GM18861 (cell line): ENCODE results near the gene OR2Y1.
"Not testable (repeated sequence)": the region's sequence is repeated elsewhere in the genome, so short reads cannot be mapped to it uniquely, and the experiment has no call there.

Experiments
- ATAC-seq: cut with Tn5 transposase; IDR thresholded peaks from one replicate; pipeline ENCODE4 v1.9.1; 2021; ENCODE audit not compliant: unreplicated experiment

Gene OR2Y1

DNA sequence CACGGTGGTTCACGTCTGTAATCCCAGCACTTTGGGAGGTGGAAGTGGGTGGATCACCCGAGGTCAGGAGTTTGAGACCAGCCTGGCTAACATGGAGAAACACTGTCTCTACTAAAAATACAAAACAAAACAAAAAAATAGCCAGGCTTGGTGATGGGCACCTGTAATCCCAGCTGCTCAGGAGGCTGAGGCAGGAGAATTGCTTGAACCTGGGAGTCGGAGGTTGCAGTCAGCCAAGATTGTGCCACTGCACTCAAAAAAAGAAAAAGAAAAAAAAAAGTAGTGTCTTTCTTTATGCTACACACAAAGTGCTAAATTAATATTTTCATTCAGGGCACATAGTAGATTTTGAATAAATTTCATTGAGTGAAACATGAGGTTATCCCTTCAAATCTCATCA is 1.1 kb upstream of the OR2Y1 start:
- ATAC-seq = not testable (repeated sequence)

DNA sequence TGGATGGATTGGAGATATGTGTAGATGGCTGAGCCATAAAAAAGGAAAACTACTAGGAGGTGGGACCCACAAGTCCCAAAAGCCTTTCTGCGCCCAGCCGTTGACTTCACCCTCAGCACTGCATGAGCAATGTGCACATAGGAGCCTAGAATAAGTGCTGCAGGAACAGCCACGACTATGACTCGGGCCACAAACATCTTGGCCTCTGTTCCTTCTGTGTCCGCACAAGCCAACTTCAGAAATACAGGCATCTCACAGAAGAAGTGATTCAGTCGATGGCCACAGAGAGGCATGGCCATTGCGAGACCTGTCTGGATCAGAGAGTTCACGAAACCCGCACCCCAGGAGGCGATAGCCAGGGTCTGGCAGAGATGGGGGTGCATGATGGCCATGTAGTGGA is 587 bp downstream of the OR2Y1 start:
- ATAC-seq = no peak

DNA sequence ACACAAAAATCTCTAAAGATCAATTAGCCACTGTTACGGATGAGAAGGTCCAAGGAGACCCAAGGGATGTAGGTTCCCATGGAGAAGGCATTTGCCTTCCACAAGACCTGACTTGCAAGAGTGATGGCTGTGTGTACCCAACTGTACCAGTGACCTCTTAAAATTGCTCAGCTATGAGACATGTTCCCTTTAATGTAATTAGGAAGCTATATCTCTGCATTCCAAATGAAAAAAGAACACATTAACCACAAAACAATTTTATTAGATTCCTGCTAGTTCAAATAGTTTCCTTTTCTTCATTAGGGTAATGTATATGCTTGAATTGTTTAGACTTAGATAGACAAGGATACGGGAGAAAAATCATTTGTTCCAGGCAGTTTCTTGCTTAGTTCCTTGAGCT is 3.3 kb downstream of the OR2Y1 start:
- ATAC-seq = no peak

DNA sequence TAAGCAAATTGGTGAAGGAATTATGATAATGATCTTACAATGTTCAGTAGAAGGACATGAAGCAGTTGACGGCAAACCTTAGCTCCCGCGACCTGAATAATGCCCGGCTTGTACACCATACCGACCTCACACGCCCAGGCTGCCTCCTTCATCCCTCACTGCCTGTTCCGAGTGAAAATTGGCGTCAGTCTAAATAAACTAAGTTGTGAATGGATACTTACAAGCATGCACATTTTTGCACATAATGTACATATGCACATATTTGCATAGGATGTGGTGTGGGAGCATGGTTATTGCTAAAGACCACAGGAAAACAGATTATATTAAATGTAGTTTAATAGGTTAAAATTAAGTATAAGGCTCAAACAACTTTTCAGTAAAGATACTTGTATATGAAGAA is 14.9 kb downstream of the OR2Y1 start:
- no peak for ATAC-seq

DNA sequence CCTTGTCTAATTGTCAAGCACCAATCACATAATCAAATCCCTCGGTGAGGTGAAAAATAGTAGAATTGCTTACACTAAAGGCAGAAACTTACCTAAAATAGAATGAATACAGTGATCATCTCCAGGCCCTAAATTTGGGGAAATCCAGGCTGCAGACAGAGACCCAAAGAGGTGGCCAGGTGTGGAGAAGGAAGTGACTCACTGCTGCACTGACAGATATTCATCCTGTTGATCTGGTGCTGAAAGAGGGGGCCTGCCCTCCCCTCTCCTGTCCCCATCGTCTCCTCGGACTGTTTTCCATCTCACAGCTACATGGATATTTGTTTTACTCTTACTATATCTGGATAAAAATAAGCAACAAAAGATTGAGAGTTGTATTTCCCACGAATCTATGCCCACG is 15.9 kb downstream of the OR2Y1 start:
- ATAC-seq = no peak

DNA sequence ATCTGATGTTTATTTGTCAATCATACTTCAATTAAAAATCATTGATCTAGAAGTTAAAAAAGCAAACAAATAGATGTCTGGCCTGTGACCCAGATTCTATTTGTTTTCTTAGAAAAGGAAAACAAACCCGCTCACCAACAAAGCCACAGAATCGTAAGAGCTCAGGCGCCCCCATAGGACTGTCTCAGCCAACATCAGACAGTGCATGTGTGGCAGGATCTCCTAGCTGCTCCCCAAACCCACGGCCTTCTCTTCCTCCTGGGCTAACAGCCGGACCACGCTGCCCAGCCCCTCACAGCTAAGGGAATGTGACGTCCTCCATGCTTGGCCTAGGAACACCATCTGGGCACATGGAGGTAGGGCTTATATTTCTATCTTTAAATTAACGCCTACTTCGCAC is 19.4 kb downstream of the OR2Y1 start:
- ATAC-seq = no peak

DNA sequence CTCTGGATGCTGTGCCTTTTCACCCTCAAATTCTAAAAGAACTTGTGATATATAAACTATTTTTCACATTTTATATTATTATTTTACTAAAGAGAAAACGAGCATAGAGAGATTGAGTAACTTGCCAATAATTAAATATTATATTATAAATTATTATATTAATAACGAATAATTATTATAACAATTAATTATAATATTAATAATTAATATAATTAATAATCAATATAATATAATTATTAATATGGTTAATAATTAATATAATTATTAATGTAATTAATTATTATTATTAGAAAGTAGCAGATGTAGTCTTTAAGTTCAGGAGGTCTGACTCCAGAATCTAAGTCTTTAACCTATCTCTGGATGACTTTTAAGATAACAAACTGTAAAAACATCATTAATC is 20.1 kb downstream of the OR2Y1 start:
- no peak for ATAC-seq

DNA sequence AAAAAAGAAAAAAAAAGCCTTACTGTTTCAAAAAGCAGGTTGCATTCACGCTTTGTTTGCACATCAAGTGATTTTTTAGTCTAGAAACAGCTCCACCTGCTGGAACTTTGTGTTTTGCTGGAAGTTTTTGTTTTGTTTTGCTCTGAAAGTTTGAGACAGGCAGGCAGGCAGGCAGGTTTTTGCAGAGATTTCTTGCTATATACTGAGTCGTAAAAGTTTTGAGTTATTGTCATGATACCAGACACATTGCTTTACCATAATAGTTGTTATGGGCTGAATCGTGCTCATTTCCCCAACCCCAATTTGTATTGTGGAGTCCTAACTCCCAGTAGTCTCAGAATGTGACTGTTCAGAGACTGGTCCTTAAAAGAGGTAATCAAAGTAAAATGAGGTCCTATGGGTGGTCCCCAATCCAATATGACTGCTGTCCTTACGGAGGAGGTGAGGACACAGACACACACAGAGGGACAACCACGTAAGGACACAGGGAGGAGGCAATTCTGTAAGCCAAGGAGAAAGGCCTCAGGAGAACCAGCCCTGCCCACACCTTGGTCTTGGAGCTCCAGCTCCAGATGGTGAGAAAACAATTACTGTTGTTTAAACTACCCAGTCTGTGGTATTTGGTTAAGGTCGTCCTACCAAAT is 20.9 kb downstream of the OR2Y1 start:
- ATAC-seq = no peak

DNA sequence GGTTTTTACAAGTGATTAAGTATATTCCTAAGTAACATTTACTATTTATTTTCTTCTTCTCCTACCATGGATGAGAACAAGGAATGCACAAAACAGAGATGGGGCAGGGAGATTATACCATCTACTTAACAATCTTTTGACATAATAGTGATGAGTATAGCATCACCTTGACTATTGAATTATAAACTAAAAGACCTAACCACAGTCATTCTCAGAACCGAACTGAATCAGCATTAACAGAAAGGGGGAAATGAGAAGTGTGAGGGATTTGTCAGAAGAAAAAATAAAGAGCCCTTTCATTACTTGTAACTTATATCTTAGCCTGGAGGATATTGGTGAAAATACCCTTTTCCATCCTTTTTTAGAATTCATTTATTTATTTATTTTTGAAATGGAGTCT is 21.9 kb downstream of the OR2Y1 start:
- ATAC-seq = no peak

DNA sequence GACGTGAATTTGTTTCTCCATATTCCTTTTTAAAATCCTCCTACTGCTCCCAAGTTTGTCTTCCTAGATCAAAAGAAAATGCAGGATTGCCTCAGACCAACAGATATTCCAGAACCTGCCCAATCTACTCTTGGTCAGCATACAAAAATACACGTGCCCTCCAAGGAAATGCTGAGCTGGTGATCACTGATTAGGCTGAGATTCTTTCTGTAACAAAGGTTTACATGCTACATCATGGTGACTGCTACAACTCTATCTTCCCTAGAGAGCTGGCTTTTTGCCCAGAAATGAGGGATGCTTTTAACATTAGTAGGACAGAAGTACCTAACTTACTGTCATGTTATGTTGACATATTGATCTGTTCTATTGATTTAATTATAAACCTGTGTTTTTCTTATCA is 35.5 kb downstream of the OR2Y1 start:
- no peak for ATAC-seq

DNA sequence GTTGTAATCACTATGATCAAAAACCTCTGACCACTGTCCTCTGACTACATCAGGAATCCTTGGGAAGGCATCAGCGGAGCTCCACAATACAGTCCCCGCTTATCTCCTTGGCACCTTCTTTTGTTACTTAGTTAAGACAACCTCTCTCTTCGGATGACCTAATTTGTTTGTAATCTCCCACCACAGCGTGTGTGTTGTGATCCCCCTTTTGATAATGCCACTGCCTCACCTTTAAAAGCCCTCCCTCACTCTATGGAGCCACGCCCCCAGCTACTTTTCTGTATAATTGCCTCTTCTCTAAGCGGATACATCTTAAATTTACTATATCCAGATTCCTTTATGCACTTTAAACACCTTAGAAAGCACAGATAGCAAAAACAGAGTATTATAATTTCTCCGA is 35.9 kb downstream of the OR2Y1 start:
- no peak for ATAC-seq

DNA sequence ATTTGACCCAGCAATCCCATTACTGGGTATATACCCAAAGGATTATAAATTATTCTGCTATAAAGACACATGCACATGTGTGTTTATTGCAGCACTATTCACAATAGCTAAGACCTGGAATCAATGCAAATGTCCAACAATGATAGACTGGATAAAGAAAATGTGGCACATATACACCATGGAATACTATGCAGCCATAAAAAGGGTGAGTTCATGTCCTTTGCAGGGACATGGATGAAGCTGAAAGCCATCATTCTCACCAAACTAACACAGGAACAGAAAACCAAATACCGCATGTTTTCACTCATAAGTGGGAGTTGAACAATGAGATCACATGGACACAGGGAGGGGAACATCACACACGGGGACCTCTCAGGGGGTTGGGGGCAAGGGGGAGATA is 36.5 kb downstream of the OR2Y1 start:
- not testable (repeated sequence) for ATAC-seq

DNA sequence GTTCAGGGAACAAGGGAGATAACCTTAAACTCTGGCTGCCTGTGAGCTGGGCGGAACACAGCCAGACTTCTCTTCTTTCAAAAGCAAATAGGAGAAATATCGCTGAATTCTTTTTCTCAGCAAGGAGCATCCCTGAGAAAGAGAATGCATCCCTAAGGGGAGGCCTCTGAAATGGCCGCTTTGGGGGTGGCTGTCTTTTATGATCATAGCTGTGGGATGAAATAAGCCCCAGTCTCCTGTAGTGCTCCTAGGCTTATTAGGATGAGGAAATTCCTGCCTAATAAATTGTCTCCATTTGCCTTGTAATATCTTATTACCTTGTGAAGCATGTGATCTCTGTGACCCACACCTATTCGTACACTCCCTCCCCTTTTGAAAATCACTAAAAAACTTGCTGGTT is 39.4 kb downstream of the OR2Y1 start:
- ATAC-seq = not testable (repeated sequence)

DNA sequence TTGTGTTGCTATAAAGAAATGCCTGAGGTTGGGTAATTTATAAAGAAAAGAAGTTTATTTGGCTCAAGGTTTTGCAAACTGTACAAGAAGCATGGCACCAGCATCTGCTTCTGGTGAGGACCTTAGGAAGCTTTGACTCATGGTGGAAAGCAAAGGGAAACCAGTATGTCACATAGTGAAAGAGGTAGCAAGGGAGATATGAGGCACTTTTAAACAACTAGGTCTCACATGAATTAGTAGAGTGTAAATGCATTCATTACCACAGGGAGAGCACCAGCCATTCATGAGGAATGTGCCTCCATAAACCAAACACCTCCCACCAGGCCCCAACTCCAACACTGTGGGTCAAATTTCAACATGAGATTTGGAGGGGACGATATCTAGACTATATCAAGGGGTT is 40.8 kb downstream of the OR2Y1 start:
- no peak for ATAC-seq

DNA sequence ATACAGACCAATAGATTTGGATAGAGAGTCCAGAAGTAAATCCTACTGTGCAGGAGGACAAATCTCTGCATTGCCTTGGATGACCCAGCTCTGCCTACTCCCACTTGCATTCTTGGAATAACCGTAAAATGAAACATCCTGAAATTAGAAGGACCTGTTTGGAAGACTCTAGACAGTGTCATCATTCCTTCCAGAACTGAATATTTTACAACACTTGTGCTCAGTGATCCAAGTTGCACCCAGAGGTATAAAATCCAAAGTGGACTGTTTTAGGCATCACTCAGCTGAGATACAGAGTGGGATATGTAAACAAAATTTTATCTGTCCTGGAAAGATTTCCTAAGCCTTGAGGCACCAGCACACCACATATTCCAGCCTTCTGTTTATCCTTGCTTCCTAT is 43.7 kb downstream of the OR2Y1 start:
- ATAC-seq = no peak

DNA sequence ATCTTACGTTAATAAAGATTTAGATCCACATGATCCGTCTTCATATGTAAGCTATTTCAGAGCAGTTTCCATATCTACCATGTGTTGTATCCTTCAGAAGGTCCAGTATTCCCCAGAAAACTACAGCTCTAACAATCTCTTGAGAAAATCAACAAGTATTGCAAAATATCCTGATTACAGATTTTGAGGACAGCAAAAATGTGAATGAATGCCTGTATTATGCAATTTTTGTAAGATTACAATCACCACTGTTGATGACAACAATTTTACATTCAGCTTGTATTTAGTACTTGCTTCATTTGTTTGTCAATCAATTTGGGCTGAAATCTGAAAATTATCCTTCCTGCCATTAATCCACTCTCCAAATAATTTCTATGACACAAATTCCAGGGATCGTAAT is 47.4 kb downstream of the OR2Y1 start:
- no peak for ATAC-seq

DNA sequence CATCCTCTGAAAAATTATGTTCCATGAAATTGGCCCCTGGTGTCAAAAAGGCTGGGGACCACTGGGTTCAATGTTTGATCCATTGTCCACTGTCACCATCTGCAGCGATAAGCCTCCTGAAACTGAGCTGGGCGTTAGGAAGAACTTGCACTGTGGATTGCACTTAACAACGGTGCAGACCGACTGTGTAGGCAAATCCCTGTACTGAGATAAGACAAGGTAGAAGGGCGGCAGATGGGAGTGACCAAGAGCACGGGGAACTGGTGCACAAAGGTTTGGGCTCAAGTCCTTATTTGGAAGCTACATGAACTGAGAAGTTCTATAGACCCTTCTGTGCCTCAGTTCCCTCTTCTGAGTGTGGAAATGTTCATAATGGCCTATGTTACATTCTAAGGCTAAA is 48.8 kb downstream of the OR2Y1 start:
- ATAC-seq = no peak

DNA sequence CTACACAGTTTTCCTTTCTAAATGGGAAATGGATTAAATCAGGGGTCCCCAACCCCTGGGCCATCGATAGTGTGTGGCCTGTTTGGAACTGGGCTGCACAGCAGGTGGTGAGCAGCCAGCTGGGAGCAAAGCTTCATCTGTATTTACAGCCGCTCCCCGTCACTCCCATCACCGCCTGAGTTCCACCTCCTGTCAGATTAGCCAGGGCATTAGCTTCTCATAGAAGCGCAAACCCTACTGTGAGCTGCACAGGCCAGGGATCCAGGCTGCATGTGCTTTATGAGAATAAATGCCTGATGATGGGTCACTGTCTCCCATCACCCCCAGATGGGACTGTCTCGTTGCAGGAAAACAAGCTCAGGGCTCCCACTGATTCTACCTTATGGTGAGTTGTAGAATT is 49.3 kb downstream of the OR2Y1 start:
- ATAC-seq = no peak

DNA sequence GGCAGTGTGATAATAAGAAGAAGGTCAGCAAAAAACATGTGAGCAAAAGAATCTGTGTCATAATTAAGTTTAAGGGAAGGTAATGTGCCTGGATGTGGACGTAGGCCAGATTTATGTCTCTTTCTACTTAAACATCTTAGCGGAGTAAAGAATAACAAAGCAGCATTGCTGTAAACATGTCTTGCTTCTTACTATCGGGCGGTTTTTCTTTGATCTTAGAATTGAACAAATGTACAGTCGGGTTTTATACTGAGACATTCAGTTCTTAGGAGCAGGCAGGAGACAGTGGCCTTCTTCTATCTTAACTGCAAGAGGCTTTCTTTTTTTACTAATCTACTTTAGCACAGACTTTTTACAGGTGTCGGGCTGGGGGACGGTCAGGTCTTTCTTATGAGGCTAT is 50.1 kb downstream of the OR2Y1 start:
- ATAC-seq = no peak
